Hepatocyte (in vitro differentiated cells): ENCODE results near the gene PEX26.

ENCODE experiments used
- EZH2 ChIP-seq: fragments of 200-600 bp; sonication (generic); IDR thresholded peaks from 2 replicates; pipeline ENCODE4 v1.6.1; 2016; ENCODE audit warnings: antibody characterized with exemption, mild to moderate bottlenecking, borderline replicate concordance
- TF ChIP-seq, protein P1 (sequence below): fragments of 200-600 bp; sonication (generic); IDR thresholded peaks from 2 replicates; pipeline ENCODE4 v1.5.1; 2016; ENCODE audit warnings: antibody characterized with exemption, mild to moderate bottlenecking; ENCODE audit not compliant: poor library complexity

DNA sequence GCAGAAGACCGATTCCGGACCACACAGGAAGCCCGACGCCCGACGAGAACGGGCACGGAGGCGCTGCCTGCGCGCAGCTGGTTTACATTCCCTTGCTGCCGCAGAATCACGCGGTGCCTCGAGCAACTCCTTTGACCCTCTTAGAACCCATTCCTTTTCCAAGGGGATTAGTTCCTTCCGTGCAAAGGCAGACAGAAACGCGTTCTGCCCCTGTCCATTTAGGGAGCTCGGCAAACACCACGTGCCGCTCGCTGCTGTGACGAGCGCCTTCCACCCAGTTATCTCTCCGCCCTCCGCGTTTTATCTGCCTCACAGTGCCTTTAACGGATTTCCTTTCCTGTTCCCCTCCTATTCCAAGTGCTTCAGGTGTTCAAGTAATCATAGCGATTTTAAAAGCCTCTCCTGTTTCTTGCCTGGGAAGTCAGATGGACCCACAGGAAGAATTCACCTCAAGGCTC is 29.3 kb upstream of the PEX26 start:
- TF ChIP-seq, protein P1, sequence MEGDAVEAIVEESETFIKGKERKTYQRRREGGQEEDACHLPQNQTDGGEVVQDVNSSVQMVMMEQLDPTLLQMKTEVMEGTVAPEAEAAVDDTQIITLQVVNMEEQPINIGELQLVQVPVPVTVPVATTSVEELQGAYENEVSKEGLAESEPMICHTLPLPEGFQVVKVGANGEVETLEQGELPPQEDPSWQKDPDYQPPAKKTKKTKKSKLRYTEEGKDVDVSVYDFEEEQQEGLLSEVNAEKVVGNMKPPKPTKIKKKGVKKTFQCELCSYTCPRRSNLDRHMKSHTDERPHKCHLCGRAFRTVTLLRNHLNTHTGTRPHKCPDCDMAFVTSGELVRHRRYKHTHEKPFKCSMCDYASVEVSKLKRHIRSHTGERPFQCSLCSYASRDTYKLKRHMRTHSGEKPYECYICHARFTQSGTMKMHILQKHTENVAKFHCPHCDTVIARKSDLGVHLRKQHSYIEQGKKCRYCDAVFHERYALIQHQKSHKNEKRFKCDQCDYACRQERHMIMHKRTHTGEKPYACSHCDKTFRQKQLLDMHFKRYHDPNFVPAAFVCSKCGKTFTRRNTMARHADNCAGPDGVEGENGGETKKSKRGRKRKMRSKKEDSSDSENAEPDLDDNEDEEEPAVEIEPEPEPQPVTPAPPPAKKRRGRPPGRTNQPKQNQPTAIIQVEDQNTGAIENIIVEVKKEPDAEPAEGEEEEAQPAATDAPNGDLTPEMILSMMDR = no peak
- no peak for TF ChIP-seq EZH2
